Measurements from ENCODE around the gene KRT3.

The KRT3 gene

GRCh38 chr12:52814710-52815155 is 18.8 kb upstream of the KRT3 start:
- in situ Hi-C loops (cut with MboI; ENCODE audit: low sequenced_read_pairs): no loop called here

GRCh38 chr12:52813885-52814709 is 18.2 kb upstream of the KRT3 start, which contains the start of gene KRT4:
Gene KRT4 (minus strand): TSS chr12:52814116. CDS start chr12:52814058, 58 bp downstream.
- in situ Hi-C loops (cut with MboI; ENCODE audit: low sequenced_read_pairs): no loop called here

- in situ Hi-C loops (cut with MboI; ENCODE audit: low sequenced_read_pairs): no loop called here
Measured at GRCh38 chr12:52813203-52813819, 17.4 kb upstream of the KRT3 start.

GRCh38 chr12:52812749-52813148 is 16.8 kb upstream of the KRT3 start:
- in situ Hi-C loops (cut with MboI; ENCODE audit: low sequenced_read_pairs): no loop called here

GRCh38 chr12:52812073-52812400 is 16.1 kb upstream of the KRT3 start:
- in situ Hi-C loops (cut with MboI; ENCODE audit: low sequenced_read_pairs): no loop called here

GRCh38 chr12:52811191-52812072 is 15.5 kb upstream of the KRT3 start:
- in situ Hi-C loops (cut with MboI; ENCODE audit: low sequenced_read_pairs): no loop called here

GRCh38 chr12:52810554-52810953 is 14.6 kb upstream of the KRT3 start:
- in situ Hi-C loops (cut with MboI; ENCODE audit: low sequenced_read_pairs): no loop called here

GRCh38 chr12:52809166-52809565 is 13.2 kb upstream of the KRT3 start:
- in situ Hi-C loops (cut with MboI; ENCODE audit: low sequenced_read_pairs): no loop called here

- in situ Hi-C loops (cut with MboI; ENCODE audit: low sequenced_read_pairs): no loop called here
Measured at GRCh38 chr12:52808573-52809160, 12.8 kb upstream of the KRT3 start.

- in situ Hi-C loops (cut with MboI; ENCODE audit: low sequenced_read_pairs): no loop called here
Measured at GRCh38 chr12:52807544-52808470, 11.9 kb upstream of the KRT3 start.

GRCh38 chr12:52806821-52807543 is 11.1 kb upstream of the KRT3 start:
- in situ Hi-C loops (cut with MboI; ENCODE audit: low sequenced_read_pairs): no loop called here

- in situ Hi-C loops (cut with MboI; ENCODE audit: low sequenced_read_pairs): no loop called here
Measured at GRCh38 chr12:52806169-52806811, 10.4 kb upstream of the KRT3 start.

- in situ Hi-C loops (cut with MboI; ENCODE audit: low sequenced_read_pairs): no loop called here
Measured at GRCh38 chr12:52805739-52806138, 9.8 kb upstream of the KRT3 start.

- in situ Hi-C loops (cut with MboI; ENCODE audit: low sequenced_read_pairs): no loop called here
Measured at GRCh38 chr12:52805000-52805399, 9.1 kb upstream of the KRT3 start.

- in situ Hi-C loops (cut with MboI; ENCODE audit: low sequenced_read_pairs): no loop called here
Measured at GRCh38 chr12:52802442-52802841, 6.5 kb upstream of the KRT3 start.

GRCh38 chr12:52801773-52802172 is 5.9 kb upstream of the KRT3 start:
- in situ Hi-C loops (cut with MboI; ENCODE audit: low sequenced_read_pairs): no loop called here

GRCh38 chr12:52800259-52800917 is 4.5 kb upstream of the KRT3 start:
- in situ Hi-C loops (cut with MboI; ENCODE audit: low sequenced_read_pairs): no loop called here

GRCh38 chr12:52799505-52800211 is 3.7 kb upstream of the KRT3 start:
- in situ Hi-C loops (cut with MboI; ENCODE audit: low sequenced_read_pairs): no loop called here
